IMR-90 (cell line): ENCODE data around the gene ARMC9. TPM values are rescaled to one million over a fixed set of nuclear protein-coding genes. Genes with fewer than 3 reads are reported as not detected.

Experiments
- ATAC-seq: fragments of 200-7000 bp; cut with Tn5 transposase; 2 replicates; pipeline ENCODE4 v1.9.1; 2020; ENCODE audit warnings: low read depth, mild to moderate bottlenecking, moderate library complexity
- BruUV-seq: library from RNA; stranded (reverse); fragments of 400-500 nt; replicated peaks from 2 replicates; lab custom pipeline; 2021; lab: Mats Ljungman, UMichigan
- CTCF ChIA-PET: fragments of 300-600 bp; formaldehyde crosslinking; extraction: SDS; loops from one replicate; lab custom pipeline; 2021; ENCODE audit warnings: antibody characterized with exemption; lab: Yijun Ruan, JAX
- POLR2A ChIA-PET: fragments of 300-600 bp; sonication (Branson Sonifier 250); formaldehyde crosslinking; loops from one replicate; lab custom pipeline; 2022; ENCODE audit warnings: antibody characterized with exemption; ENCODE audit not compliant: unreplicated experiment; lab: Charles Lee
- DNase-seq: peaks from one replicate; pipeline ENCODE4 v3.0.0; 2013
- H2AFZ ChIP-seq: replicated peaks from 2 replicates; pipeline ENCODE3; 2013; ENCODE audit warnings: low read length, mild to moderate bottlenecking; ENCODE audit not compliant: poor library complexity
- H2AK5ac ChIP-seq: 2 replicates; pipeline ENCODE4 v1.6.1; 2013; ENCODE audit warnings: low read depth, low read length, inconsistent platforms
- H2AK9ac ChIP-seq: replicated peaks from 2 replicates; pipeline ENCODE3; 2013; ENCODE audit warnings: mild to moderate bottlenecking, low read depth, low read length, moderate library complexity; ENCODE audit not compliant: poor library complexity
- H2BK120ac ChIP-seq: 2 replicates; pipeline ENCODE4 v1.6.1; 2013; ENCODE audit warnings: low read depth, low read length, inconsistent platforms
- H2BK15ac ChIP-seq: 3 replicates; pipeline ENCODE4 v1.6.1; 2013; ENCODE audit warnings: low read depth, low read length, inconsistent platforms
- H2BK20ac ChIP-seq: 2 replicates; pipeline ENCODE4 v1.6.1; 2013; ENCODE audit warnings: low read depth, mild to moderate bottlenecking, inconsistent platforms, low read length, moderate library complexity
- H2BK5ac ChIP-seq: 2 replicates; pipeline ENCODE4 v1.6.1; 2013; ENCODE audit warnings: mild to moderate bottlenecking, low read depth, low read length, inconsistent platforms; ENCODE audit not compliant: poor library complexity, severe bottlenecking
- H3K14ac ChIP-seq: replicated peaks from 2 replicates; pipeline ENCODE4 v1.6.1; 2013; ENCODE audit warnings: low read depth, low read length, inconsistent platforms
- H3K18ac ChIP-seq: 2 replicates; pipeline ENCODE4 v1.6.1; 2013; ENCODE audit warnings: low read depth, low read length, control low read depth
- H3K23ac ChIP-seq: 2 replicates; pipeline ENCODE4 v1.6.1; 2013; ENCODE audit warnings: low read depth, low read length, inconsistent platforms
- H3K27ac ChIP-seq: 2 replicates; pipeline ENCODE4 v1.5.1; 2013; ENCODE audit warnings: mild to moderate bottlenecking, control low read depth, low read length; ENCODE audit not compliant: insufficient read depth
- H3K27me3 ChIP-seq: 2 replicates; pipeline ENCODE4 v1.6.1; 2013; ENCODE audit warnings: low read length; ENCODE audit not compliant: control insufficient read depth, insufficient read depth
- H3K36me3 ChIP-seq: 2 replicates; pipeline ENCODE4 v1.6.1; 2013; ENCODE audit warnings: low read length, mixed read lengths; ENCODE audit not compliant: control insufficient read depth, insufficient read depth
- H3K4ac ChIP-seq: 2 replicates; pipeline ENCODE4 v1.6.1; 2013; ENCODE audit warnings: low read depth, low read length, inconsistent platforms
- H3K4me1 ChIP-seq: 2 replicates; pipeline ENCODE4 v1.6.1; 2013; ENCODE audit warnings: low read length, mixed read lengths; ENCODE audit not compliant: control insufficient read depth, insufficient read depth
- H3K4me2 ChIP-seq: 2 replicates; pipeline ENCODE4 v1.6.1; 2013; ENCODE audit warnings: low read depth, mild to moderate bottlenecking, control low read depth, low read length, moderate library complexity
- H3K4me3 ChIP-seq: 2 replicates; pipeline ENCODE4 v1.5.1; 2013; ENCODE audit warnings: low read depth, mild to moderate bottlenecking, control low read depth, low read length, moderate library complexity; ENCODE audit not compliant: insufficient read depth
- H3K56ac ChIP-seq: 2 replicates; pipeline ENCODE4 v1.6.1; 2013; ENCODE audit warnings: low read length, inconsistent platforms; ENCODE audit not compliant: insufficient read depth; ENCODE audit errors: extremely low read depth
- H3K79me1 ChIP-seq, 2 experiments: 2 replicates each; pipeline ENCODE4 v1.6.1; 2013; ENCODE audit warnings: low read length in 2 of 2, inconsistent platforms in 1 of 2, low read depth in 1 of 2
- H3K9ac ChIP-seq: 2 replicates; pipeline ENCODE4 v1.6.1; 2013; ENCODE audit warnings: low read depth, low read length, control low read depth
- H3K9me1 ChIP-seq: 2 replicates; pipeline ENCODE4 v1.6.1; 2013; ENCODE audit warnings: low read length, inconsistent platforms; ENCODE audit not compliant: insufficient read depth
- H3K9me3 ChIP-seq: 2 replicates; pipeline ENCODE4 v1.6.1; 2013; ENCODE audit warnings: low read length; ENCODE audit not compliant: control insufficient read depth, insufficient read depth
- H4K20me1 ChIP-seq: 2 replicates; pipeline ENCODE4 v1.6.1; 2013; ENCODE audit warnings: low read length, inconsistent platforms; ENCODE audit not compliant: insufficient read depth
- H4K5ac ChIP-seq: 2 replicates; pipeline ENCODE4 v1.6.1; 2013; ENCODE audit warnings: mild to moderate bottlenecking, low read depth, low read length, control low read depth
- H4K8ac ChIP-seq, 2 experiments: 2 replicates each; pipeline ENCODE4 v1.6.1; 2013; ENCODE audit warnings: low read depth in 2 of 2, low read length in 2 of 2, control low read depth in 1 of 2, inconsistent platforms in 1 of 2
- H4K91ac ChIP-seq: 2 replicates; pipeline ENCODE4 v1.6.1; 2013; ENCODE audit warnings: low read depth, low read length, inconsistent platforms; ENCODE audit not compliant: insufficient read depth
- BHLHE40 ChIP-seq: fragments of 150-350 bp; IDR thresholded peaks from 2 replicates; pipeline ENCODE4 v1.6.1; 2016; ENCODE audit warnings: mild to moderate bottlenecking, low read depth, low read length
- CEBPB ChIP-seq: IDR thresholded peaks from 2 replicates; pipeline ENCODE4 v1.6.1; 2012; ENCODE audit warnings: low read depth, low read length, improper control_type of control experiment
- CTCF ChIP-seq: conservative IDR thresholded peaks from 2 replicates; pipeline ENCODE4 v1.5.1; 2012; ENCODE audit warnings: mild to moderate bottlenecking, low read depth, low read length, improper control_type of control experiment
- ELK1 ChIP-seq: fragments of 150-350 bp; IDR thresholded peaks from 2 replicates; pipeline ENCODE4 v1.6.1; 2016; ENCODE audit warnings: low read depth, mild to moderate bottlenecking, low read length, moderate library complexity, borderline replicate concordance
- FOS ChIP-seq: fragments of 150-350 bp; IDR thresholded peaks from 2 replicates; pipeline ENCODE4 v1.6.1; 2016; ENCODE audit warnings: low read depth, low read length
- MAFK ChIP-seq: IDR thresholded peaks from 2 replicates; pipeline ENCODE4 v1.6.1; 2012; ENCODE audit warnings: low read depth, low read length, improper control_type of control experiment
- MAZ ChIP-seq: IDR thresholded peaks from 2 replicates; pipeline ENCODE4 v1.6.1; 2012; ENCODE audit warnings: low read depth, mild to moderate bottlenecking, low read length, improper control_type of control experiment, moderate library complexity, borderline replicate concordance
- NFE2L2 ChIP-seq: fragments of 150-350 bp; IDR thresholded peaks from 2 replicates; pipeline ENCODE4 v1.6.1; 2016; ENCODE audit warnings: low read depth, mild to moderate bottlenecking, low read length
- POLR2A ChIP-seq: IDR thresholded peaks from 2 replicates; pipeline ENCODE4 v1.6.1; 2012; ENCODE audit warnings: mild to moderate bottlenecking, low read depth, low read length
- RAD21 ChIP-seq: IDR thresholded peaks from 2 replicates; pipeline ENCODE4 v1.6.1; 2012; ENCODE audit warnings: low read length, improper control_type of control experiment
- USF2 ChIP-seq: fragments of 150-350 bp; IDR thresholded peaks from 2 replicates; pipeline ENCODE4 v1.6.1; 2017; ENCODE audit warnings: mild to moderate bottlenecking, antibody characterized with exemption, low read length, low read depth
- WGBS, 2 experiments: methylation state at CpG; one replicate each; pipeline versions ENCODE4 v1.1.5 to v1.1.7; 2013; ENCODE audit warnings: missing lambda C conversion rate in 2 of 2; ENCODE audit not compliant: insufficient read length in 1 of 2; ENCODE audit errors: extremely low coverage in 2 of 2; 5-methylcytosine and 5-hydroxymethylcytosine counted together
- dilution Hi-C: fragments of 300-500 bp; cut with HindIII; formaldehyde crosslinking; loops from one replicate; pipeline ENCODE4 v1.14.3; 2018; ENCODE audit warnings: low sequenced_read_pairs; ENCODE audit not compliant: unreplicated experiment
- in situ Hi-C: fragments of 300-500 bp; cut with MboI; formaldehyde crosslinking; loops from 3 replicates; pipeline ENCODE4 v1.14.3; 2019; ENCODE audit warnings: low sequenced_read_pairs, inconsistent platforms, mixed read lengths
- intact Hi-C: fragments of 100-400 bp; cut with micrococcal nuclease; formaldehyde crosslinking; loops from 2 replicates; pipeline ENCODE4 v1.10.0; 2022
- polyA plus RNA-seq, 3 experiments: library from polyadenylated mRNA; depleted of rRNA; stranded (reverse); fragments of >200 nt; gene quantifications; 2 replicates each; pipeline ENCODE4 v1.2.3, GENCODE V29; 2012; ENCODE audit warnings: low replicate concordance in 1 of 3
- total RNA-seq: library from RNA; depleted of rRNA; stranded (reverse); fragments of >200 nt; gene quantifications from 2 replicates; pipeline ENCODE4 v1.2.3, GENCODE V29; 2012

The ARMC9 gene
- total and polyA plus RNA-seq, 2 of the 4 experiments (the other 2 are of a cell fraction) = 36.0 to 46.6 TPM

- H3K14ac ChIP-seq = peak overlapping the region; percentile 59
- peak overlapping the region; percentile 88 for H3K4ac ChIP-seq
- BruUV-seq = no TSS peak
- 0 out of 2 replicates have a peak overlapping the region, but pooled peaks have one; percentile 0 for H3K4me2 ChIP-seq
- peaks cover 11% of the 10 kb centered on the region for H3K4me1 ChIP-seq
- 63% methylated on average over 20 of the region's 22 CpGs; no CpG with 5 or more reads in 1 of the 2 experiments for WGBS, 2 experiments
- POLR2A ChIA-PET = no interaction called here
- H4K8ac ChIP-seq = peak overlapping the region; percentile 39 to 88
- peak overlapping the region; percentile 86 for H2BK20ac ChIP-seq
- H2BK15ac ChIP-seq = peak overlapping the region; percentile 53; the same call in 2 of the 3 replicates
- no peak overlapping the region for H3K4me3 ChIP-seq
- H3K18ac ChIP-seq = peak overlapping the region; percentile 71
- peak overlapping the region; percentile 65 for H2AK9ac ChIP-seq
- H2AK5ac ChIP-seq = peak overlapping the region; percentile 40; the same call in 1 of the 2 replicates
- H2BK5ac ChIP-seq = peak overlapping the region; percentile 84
- no peak overlapping the region for H3K9ac ChIP-seq
- H3K9me1 ChIP-seq = peaks cover 5% of the 10 kb centered on the region; the same call in 1 of the 2 replicates
- no peaks in the 10 kb centered on the region for H3K79me1 ChIP-seq
- peaks cover 6% of the 10 kb centered on the region; the same call in 1 of the 2 replicates for H3K36me3 ChIP-seq
- peak overlapping the region; percentile 81 for H4K91ac ChIP-seq
- H3K27ac ChIP-seq = peak overlapping the region; percentile 87
- intact Hi-C loops = no loop called here
- H2BK120ac ChIP-seq = peak overlapping the region; percentile 94
- H3K9me3 ChIP-seq = no peaks in the 10 kb centered on the region
- dilution Hi-C loops = no loop called here
- H2AFZ ChIP-seq = peak overlapping the region; percentile 91
- no peak overlapping the region; the same call in 1 of the 2 replicates for H3K56ac ChIP-seq
- in situ Hi-C loops = no loop called here
- DNase-seq = peak; percentile 89
- TF ChIP-seq USF2 (peak; percentile 39), CEBPB (peak; percentile 63), MAZ (no peak), BHLHE40 (no peak), CTCF (no peak), NFE2L2 (peak; percentile 91), RAD21 (no peak; the same call in 1 of the 2 replicates), ELK1 (no peak), MAFK (peak; percentile 73), POLR2A (no peak), FOS (peak; percentile 48)
- H3K27me3 ChIP-seq = no peaks in the 10 kb centered on the region
- peak; percentile 96 for ATAC-seq
- CTCF ChIA-PET = no interaction called here
- H4K5ac ChIP-seq = peak overlapping the region; percentile 57
- peak overlapping the region; percentile 31; the same call in 1 of the 2 replicates for H3K23ac ChIP-seq
- no peaks in the 10 kb centered on the region for H4K20me1 ChIP-seq
These were observed 166.8 kb downstream of the ARMC9 start for GRCh38 chr2:231364961-231365810.
